Left lung (tissue), 10 donors: ENCODE results near the gene NTRK1. TPM values are rescaled to one million over a fixed set of nuclear protein-coding genes. Genes with fewer than 3 reads are reported as not detected.

Experiments used
- ATAC-seq: fragments of 200-7000 bp; cut with Tn5 transposase; one replicate; pipeline ENCODE4 v1.9.1; 2020; ENCODE audit warnings: moderate library complexity
- DNase-seq, 4 donors: peaks; one replicate each; pipeline ENCODE4 v3.0.0-alpha.2; 2013 to 2020
- H3K27ac ChIP-seq, 2 donors: fragments of 200-600 bp; sonication (generic) in 1 of 2; one replicate each; pipeline versions ENCODE4 v1.5.0 to v1.8.0; 2020 to 2021
- H3K27me3 ChIP-seq, 2 donors: fragments of 200-600 bp; sonication (generic) in 1 of 2; one replicate each; pipeline versions ENCODE4 v1.5.0 to v1.8.0; 2020 to 2021
- H3K36me3 ChIP-seq, 2 donors: fragments of 200-600 bp; sonication (generic) in 1 of 2; one replicate each; pipeline versions ENCODE4 v1.5.0 to v1.8.0; 2020 to 2021
- H3K4me1 ChIP-seq, 2 donors: fragments of 200-600 bp; one replicate each; pipeline ENCODE4 v1.8.0; 2021
- H3K4me3 ChIP-seq, 2 donors: fragments of 200-600 bp; sonication (generic) in 1 of 2; one replicate each; pipeline versions ENCODE4 v1.5.0 to v1.8.0; 2020 to 2021; ENCODE audit warnings: mild to moderate bottlenecking in 1 of 2
- H3K9me3 ChIP-seq, 2 donors: fragments of 200-600 bp; sonication (generic) in 1 of 2; one replicate each; pipeline versions ENCODE4 v1.5.0 to v1.8.0; 2020 to 2021
- CTCF ChIP-seq, 2 donors: fragments of 200-600 bp; sonication (generic) in 1 of 2; IDR thresholded peaks; one replicate each; pipeline versions ENCODE4 v1.5.0 to v1.8.0; 2021; ENCODE audit warnings: antibody characterized with exemption in 2 of 2
- intact Hi-C, 2 donors: fragments of 100-400 bp; cut with DNase I; formaldehyde crosslinking; loops; one replicate each; pipeline versions ENCODE4 v1.11.2 to v1.14.2; 2022
- polyA plus RNA-seq, 6 donors: library from polyadenylated mRNA; unstranded; fragments of 120-200 nt; gene quantifications; one replicate each; pipeline ENCODE4 v1.2.1, GENCODE V29; 2013; ENCODE audit not compliant: insufficient read length in 6 of 6
- total RNA-seq, 2 donors: library from RNA; stranded (reverse); fragmentation: NEBNext Ultra II Directional; extraction: Animal tissue kit (Norgen Biotek cat#: 25700); gene quantifications; one replicate each; pipeline ENCODE4 v1.2.1, GENCODE V29; 2021
- donor health status: DM: no; HTN: yes; CAD: no.
- donor health status: DM: no; HTN: no; CAD: no.

Gene NTRK1
- total and polyA plus RNA-seq, 8 donors = 0.15 to 0.97 (median 0.34) TPM; not detected in 1

- no peak for TF ChIP-seq CTCF (IDR thresholded peaks at IDR 0.05)
- no peak for ATAC-seq
- intact Hi-C loops = no loop called here
- Histone ChIP-seq H3K27me3 (peaks cover 5 to 89% of the 10 kb centered on the region in 2 donors), H3K36me3 (no peaks in the 10 kb centered on the region), H3K27ac (no peak overlapping the region), H3K4me1 (no peaks in the 10 kb centered on the region), H3K9me3 (no peaks in the 10 kb centered on the region), H3K4me3 (no peak overlapping the region)
- no peak for DNase-seq
Observed at GRCh38 chr1:156836892-156837291, 23.8 kb upstream of the NTRK1 start.

GRCh38 chr1:156838972-156839371 is 21.7 kb upstream of the NTRK1 start:
- H3K36me3 ChIP-seq = no peaks in the 10 kb centered on the region
- intact Hi-C loops = no loop called here
- H3K4me3 ChIP-seq = no peak overlapping the region
- TF ChIP-seq CTCF (IDR thresholded peaks at IDR 0.05) = peak; percentile 69 to 84
- ATAC-seq (peak; percentile 78), DNase-seq (peak in 1 of 4 donors; percentile 41)
- no peaks in the 10 kb centered on the region for H3K9me3 ChIP-seq
- H3K27ac ChIP-seq = no peak overlapping the region
- H3K4me1 ChIP-seq = no peaks in the 10 kb centered on the region
- peaks cover 10 to 92% of the 10 kb centered on the region in 2 donors for H3K27me3 ChIP-seq

- no peak for ATAC-seq
Observed at GRCh38 chr1:156839426-156840109, 21.1 kb upstream of the NTRK1 start.

GRCh38 chr1:156840186-156840897 is 20.3 kb upstream of the NTRK1 start:
- Histone ChIP-seq H3K27me3 (peaks cover 24 to 94% of the 10 kb centered on the region in 2 donors), H3K4me3 (no peak overlapping the region), H3K27ac (no peak overlapping the region), H3K36me3 (no peaks in the 10 kb centered on the region), H3K9me3 (no peaks in the 10 kb centered on the region), H3K4me1 (peaks cover 0 to 6% of the 10 kb centered on the region in 2 donors)
- DNase-seq (peak in 1 of 4 donors; percentile 61), ATAC-seq (no peak)
- no peak for TF ChIP-seq CTCF (IDR thresholded peaks at IDR 0.05)
- intact Hi-C loops = no loop called here

More at GRCh38 chr1:156839426-156840109, 21.1 kb upstream of the NTRK1 start:
- intact Hi-C loops = no loop called here
- Histone ChIP-seq H3K36me3 (no peaks in the 10 kb centered on the region), H3K9me3 (no peaks in the 10 kb centered on the region), H3K4me1 (no peaks in the 10 kb centered on the region), H3K27ac (no peak overlapping the region), H3K4me3 (no peak overlapping the region), H3K27me3 (peaks cover 16 to 93% of the 10 kb centered on the region in 2 donors)
- no peak for DNase-seq
- no peak for TF ChIP-seq CTCF (IDR thresholded peaks at IDR 0.05)

GRCh38 chr1:156840898-156841279 is 19.8 kb upstream of the NTRK1 start:
- Histone ChIP-seq H3K4me1 (peaks cover 0 to 11% of the 10 kb centered on the region in 2 donors), H3K4me3 (no peak overlapping the region), H3K36me3 (no peaks in the 10 kb centered on the region), H3K27ac (no peak overlapping the region), H3K27me3 (peaks cover 30 to 96% of the 10 kb centered on the region in 2 donors), H3K9me3 (no peaks in the 10 kb centered on the region)
- ATAC-seq = no peak
- DNase-seq = no peak
- intact Hi-C loops = no loop called here
- no peak for TF ChIP-seq CTCF (IDR thresholded peaks at IDR 0.05)
